PFSK-1 (cell line): ENCODE data around the gene CYSRT1.

Experiments used
- FOXP2 ChIP-seq: optimal IDR thresholded peaks from 2 replicates; pipeline ENCODE3; 2011; ENCODE audit warnings: borderline replicate concordance, control low read depth, inconsistent platforms; ENCODE audit not compliant: insufficient read depth; ENCODE audit errors: extremely low read length, extremely low read depth
- POLR2AphosphoS5 ChIP-seq: IDR thresholded peaks from 2 replicates; pipeline ENCODE4 v1.6.1; 2012; ENCODE audit warnings: low read depth, mild to moderate bottlenecking, control low read depth, low read length, moderate library complexity
- REST ChIP-seq, 2 experiments: IDR thresholded peaks; 2 replicates each; pipeline versions ENCODE4 v1.6.1 to v1.8.0; 2011 to 2012; ENCODE audit warnings: low read depth in 2 of 2, low read length in 2 of 2, control low read depth in 1 of 2, inconsistent platforms in 1 of 2, mild to moderate bottlenecking in 1 of 2, moderate library complexity in 1 of 2; ENCODE audit not compliant: insufficient read depth in 1 of 2
- SIN3A ChIP-seq: IDR thresholded peaks from 2 replicates; pipeline ENCODE4 v1.6.1; 2012; ENCODE audit warnings: mild to moderate bottlenecking, low read length, moderate library complexity, borderline replicate concordance; ENCODE audit not compliant: insufficient read depth
- TAF1 ChIP-seq: IDR thresholded peaks from 2 replicates; pipeline ENCODE4 v1.6.1; 2012; ENCODE audit warnings: low read length, control low read depth, borderline replicate concordance; ENCODE audit not compliant: insufficient read depth

CYSRT1 gene

GRCh38 chr9:137187386-137187785 lies 37.6 kb upstream of the CYSRT1 start:
- TF ChIP-seq FOXP2 = no peak
- no peak for TF ChIP-seq TAF1
- TF ChIP-seq REST (IDR thresholded peaks at IDR 0.05; ENCODE audit: insufficient read depth in 1 of 2, low read depth in 2 of 2, low read length in 2 of 2) = no peak
- TF ChIP-seq POLR2AphosphoS5 = no peak
- TF ChIP-seq SIN3A = no peak

GRCh38 chr9:137188086-137188489 lies 36.9 kb upstream of the CYSRT1 start:
- TF ChIP-seq POLR2AphosphoS5 (no peak), SIN3A (no peak), REST (IDR thresholded peaks at IDR 0.05; ENCODE audit: insufficient read depth in 1 of 2, low read depth in 2 of 2, low read length in 2 of 2) (no peak)

DNA sequence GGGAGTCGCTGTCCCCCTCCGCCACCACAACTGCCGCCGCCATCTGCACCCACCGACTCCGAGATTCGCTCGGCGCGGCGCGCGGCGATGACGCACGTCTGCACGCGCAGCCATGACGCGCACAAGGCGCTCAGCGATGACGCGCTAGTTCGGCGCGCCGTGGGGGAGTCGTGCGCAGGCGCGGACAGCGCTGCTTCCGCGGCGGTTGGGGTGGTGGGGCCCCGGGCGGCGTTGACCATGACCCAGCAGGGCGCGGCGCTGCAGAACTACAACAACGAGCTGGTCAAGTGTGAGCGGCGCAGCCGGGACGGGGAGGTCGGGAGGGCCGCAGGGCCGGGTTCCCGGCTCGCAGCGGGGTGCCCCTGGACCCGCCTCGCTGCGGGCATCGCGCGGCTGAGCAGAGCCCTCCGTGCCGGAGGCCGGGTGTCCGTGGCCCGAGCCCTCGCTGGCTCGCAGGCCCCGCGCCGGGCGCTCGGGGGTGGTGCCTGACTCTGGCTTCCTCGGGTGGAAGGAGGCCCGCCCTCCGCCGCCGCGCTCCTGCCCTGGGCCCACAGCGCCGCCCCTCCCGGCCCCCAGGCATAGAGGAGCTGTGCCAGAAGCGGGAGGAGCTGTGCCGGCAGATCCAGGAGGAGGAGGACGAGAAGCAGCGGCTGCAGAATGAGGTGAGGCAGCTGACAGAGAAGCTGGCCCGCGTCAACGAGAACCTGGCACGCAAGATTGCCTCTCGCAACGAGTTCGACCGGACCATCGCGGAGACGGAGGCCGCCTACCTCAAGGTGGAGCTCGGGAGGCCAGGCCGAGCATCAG lies 36.3 kb upstream of the CYSRT1 start, which contains the start of the genes ANAPC2 and SSNA1:
Gene ANAPC2, minus strand, starts transcription at position 71 of the 807 bp plus-strand sequence. Its CDS starts 28 bp downstream, at position 43.
Gene SSNA1, plus strand, starts transcription at position 187 of the 807 bp plus-strand sequence. Its CDS starts 51 bp downstream, at position 238.
- TF ChIP-seq SIN3A (no peak; the same call in 1 of the 2 replicates), TAF1 (peak; percentile 26; the same call in 1 of the 2 replicates), REST (IDR thresholded peaks at IDR 0.05; ENCODE audit: insufficient read depth in 1 of 2, low read depth in 2 of 2, low read length in 2 of 2) (peak in 1 of 2 experiments; percentile 51; a peak in 1 of 4 replicates), FOXP2 (no peak), POLR2AphosphoS5 (peak; percentile 82)

GRCh38 chr9:137189297-137190295 lies 35.4 kb upstream of the CYSRT1 start:
- TF ChIP-seq SIN3A (no peak), TAF1 (no peak), FOXP2 (no peak), REST (IDR thresholded peaks at IDR 0.05; ENCODE audit: insufficient read depth in 1 of 2, low read depth in 2 of 2, low read length in 2 of 2) (no peak), POLR2AphosphoS5 (no peak)
